Activated gamma-delta T cell treated with Interleukin-2 at 50 U/mL for 16 hours (primary cell): ENCODE measurements around the gene CNTN6.

Source experiments
- DNase-seq: peaks from one replicate; pipeline ENCODE4 v3.0.0-alpha.2; 2020

The CNTN6 gene

DNA sequence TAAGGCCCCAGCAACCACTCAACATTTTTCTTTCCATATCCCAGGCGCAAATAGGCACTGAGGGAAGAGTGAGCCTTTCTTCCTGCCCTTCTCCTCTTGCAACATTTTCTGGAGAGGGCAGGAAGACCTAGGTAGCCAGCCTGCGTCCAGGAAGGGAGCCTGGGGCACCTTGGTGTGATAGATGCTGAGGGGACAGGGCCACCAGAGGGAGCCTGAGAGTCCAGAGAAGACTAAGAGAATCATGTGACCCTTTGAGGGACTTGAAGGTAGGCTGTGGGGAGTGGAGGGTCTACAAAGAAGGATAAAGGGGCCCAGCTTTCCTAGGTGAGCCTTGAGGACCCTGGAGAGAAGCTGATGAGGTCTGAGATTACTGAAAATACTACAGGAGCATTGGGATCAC lies 346.6 kb downstream of the CNTN6 start:
- DNase-seq = no peak

DNA sequence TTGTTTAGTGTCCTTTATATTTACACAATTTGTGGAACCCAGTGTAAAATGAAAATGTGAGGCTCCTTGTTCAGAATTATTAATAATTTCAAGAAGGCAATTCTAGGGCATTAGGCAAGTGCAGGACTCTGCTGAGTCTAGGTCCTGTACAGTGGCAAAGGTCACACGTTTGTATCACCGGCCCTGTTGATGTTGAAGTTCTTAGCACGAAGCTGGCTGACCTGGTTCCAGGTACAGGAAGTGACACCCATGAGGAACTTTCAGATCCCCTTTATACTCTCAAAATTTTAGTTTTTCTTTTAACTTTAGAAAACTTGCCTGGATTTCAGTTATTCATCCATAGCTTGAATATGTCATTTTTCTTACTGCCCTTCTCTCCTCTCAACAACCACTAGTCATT lies 349.4 kb downstream of the CNTN6 start:
- no peak for DNase-seq

DNA sequence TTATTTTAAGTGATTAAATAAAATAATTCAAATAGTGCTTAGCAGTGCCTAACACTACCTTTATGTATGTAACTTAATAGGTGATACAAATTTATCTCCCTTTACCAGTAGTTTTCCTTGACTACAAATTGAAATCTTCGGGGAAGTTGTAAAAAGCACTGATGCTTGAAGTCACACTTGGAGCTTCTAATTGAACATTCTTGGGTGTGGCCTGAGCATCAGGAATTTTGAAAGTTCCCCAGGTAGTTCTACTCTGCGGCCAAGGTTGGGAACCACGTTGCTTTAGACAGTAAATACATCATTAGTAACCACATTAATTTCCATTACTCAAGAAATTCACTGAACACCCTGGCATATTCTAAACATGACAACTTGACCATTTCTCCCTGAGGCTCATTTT lies 351.4 kb downstream of the CNTN6 start:
- no peak for DNase-seq

DNA sequence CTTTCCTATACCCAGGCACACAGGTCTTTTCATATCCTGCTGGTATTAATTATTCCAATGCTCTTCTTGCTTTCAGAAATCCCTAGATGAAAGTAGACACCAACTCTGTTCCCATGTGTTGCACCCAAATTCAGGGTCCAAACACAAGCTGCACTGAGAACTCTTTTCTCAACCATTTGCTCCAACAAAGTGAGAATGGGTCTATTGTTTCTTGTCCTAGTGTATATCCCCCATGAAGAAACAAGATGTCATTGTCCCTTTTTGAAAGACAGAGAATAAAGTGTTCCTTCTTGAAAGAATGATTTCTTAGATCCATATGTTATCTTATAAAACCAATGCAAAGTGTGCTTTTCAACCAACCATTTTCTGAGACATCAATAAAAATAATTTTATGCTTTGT lies 353.7 kb downstream of the CNTN6 start:
- DNase-seq = no peak

DNA sequence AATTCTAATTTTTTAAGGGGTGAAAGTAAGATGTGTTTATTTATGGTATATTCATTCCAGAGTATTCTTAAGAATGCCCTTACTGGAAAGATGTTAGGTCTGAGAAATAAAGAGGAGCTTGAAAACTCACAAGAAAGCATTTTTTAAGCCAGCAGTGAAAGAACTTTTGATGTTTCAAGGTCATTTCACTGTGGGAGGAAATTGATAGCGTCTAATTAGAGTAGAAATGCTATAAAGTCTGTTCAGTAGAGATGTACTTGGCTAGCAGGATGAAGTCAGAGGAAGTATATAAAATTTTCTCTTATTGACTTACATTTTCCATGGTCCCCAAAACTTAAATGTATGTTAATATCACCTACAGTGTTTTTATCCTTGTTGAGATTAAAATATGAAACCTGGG lies 354.6 kb downstream of the CNTN6 start:
- no peak for DNase-seq

DNA sequence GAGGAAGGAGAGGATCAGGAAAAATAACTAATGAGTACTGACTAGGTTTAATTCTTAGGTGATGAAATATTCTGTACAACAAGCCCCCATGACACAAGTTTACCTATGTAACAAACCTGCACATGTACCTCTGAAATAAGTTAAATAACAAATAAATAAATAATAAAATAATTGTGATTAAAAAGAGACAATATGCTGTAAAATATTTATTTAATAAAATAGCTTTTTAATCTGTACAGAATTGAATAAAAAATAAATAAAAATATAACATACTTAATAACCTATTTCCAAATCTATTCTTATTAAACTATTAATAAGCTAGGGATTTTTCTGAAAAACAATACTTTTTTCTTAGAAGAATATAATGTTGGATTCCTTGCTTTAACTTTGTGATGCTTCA lies 355.6 kb downstream of the CNTN6 start:
- no peak for DNase-seq
